Activated CD4-positive, alpha-beta T cell treated with anti-CD3 and anti-CD28 coated beads, Interleukin-2, amount 50 U/mL, for 4 hours (primary cell): ENCODE results near the gene TMEM239.
"Not testable (repeated sequence)": the region's sequence is repeated elsewhere in the genome, so short reads cannot be mapped to it uniquely, and the experiment has no call there.

Experiments used
- DNase-seq, 2 experiments: peaks; one replicate each; pipeline ENCODE4 v3.0.0-alpha.2; 2020

Gene TMEM239

DNA sequence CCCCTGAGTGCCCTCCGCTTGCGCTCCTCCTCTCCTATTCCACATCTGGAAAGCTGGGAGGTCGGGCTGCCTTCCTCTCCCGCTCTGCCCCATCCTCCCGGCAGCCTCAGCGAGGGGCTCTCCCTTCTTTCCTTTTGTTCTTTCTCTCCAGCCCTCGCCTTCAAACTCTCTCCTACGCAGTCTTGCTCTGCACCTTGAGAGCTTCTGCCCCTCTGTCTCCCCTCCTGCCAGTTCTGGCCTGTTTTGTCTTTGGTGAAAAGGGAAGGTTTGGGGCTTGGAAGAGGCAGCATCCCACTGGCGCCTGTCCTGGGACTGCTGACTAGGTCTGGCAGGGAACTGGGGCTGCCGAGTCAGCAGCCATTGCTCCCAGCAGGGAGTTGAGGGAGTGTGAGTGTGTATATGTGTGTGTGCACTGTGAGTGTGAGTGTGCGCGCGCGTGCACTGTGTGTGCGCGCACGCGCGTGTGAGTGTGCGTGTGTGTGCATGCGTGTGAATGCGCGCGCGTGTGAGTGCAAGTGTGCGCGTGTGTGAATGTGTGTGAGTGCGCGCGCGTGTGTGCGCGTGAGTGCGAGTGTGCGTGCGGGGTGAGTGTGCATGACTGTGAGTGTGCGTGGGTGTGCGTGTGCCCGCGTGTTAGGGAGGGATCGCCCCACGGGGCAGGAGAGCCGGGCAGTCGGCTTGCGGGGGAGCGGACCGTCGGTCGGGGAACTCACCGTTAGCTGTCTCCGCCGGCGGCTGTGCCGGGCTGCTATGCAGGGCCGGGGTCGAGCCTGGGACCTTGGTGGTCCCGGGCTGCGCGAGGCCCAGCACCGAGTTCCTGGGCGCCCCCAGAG lies 16.3 kb upstream of the TMEM239 start:
- DNase-seq = no peak

DNA sequence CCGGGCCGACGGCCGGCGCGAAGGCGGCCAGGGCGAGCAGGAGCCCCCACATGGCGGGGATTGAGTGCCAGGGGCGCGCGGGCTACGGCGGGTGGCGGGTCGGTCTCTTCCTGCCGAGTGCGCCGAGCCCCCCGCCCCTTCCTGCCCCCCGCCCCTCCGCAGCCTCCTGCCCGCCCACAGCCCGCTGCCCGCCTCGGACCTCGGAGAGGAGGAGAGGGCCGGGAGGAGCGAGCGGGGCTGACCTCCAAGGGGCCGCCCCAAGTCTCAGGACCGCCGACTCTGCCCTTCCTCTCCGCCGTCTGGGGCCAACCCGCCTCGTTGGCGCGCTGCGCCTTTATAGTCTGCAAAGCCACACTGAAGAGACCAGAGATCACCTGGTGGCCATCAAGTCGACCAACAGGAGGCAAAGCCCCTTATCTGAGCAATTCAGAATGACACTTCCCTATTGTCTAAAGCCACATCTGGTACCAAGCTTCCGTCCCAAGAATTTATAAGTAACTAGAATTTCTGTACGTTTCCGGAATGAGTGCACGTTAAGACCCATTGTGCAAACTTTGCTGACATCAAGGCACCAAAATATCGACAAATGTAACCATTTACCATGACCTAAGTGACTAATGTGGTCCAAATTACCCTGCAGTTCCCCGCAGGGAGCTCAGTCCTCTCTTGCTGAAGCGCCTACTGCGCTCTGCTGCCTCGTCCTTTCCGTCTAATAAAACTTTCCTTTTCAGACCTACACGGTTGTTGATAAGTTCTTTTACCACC lies 15.5 kb upstream of the TMEM239 start, which contains the start of gene CPXM1:
CPXM1 (minus strand) TSS at position 107 of the 765 bp plus-strand sequence; CDS start at position 52, 55 bp downstream.
- no peak for DNase-seq

DNA sequence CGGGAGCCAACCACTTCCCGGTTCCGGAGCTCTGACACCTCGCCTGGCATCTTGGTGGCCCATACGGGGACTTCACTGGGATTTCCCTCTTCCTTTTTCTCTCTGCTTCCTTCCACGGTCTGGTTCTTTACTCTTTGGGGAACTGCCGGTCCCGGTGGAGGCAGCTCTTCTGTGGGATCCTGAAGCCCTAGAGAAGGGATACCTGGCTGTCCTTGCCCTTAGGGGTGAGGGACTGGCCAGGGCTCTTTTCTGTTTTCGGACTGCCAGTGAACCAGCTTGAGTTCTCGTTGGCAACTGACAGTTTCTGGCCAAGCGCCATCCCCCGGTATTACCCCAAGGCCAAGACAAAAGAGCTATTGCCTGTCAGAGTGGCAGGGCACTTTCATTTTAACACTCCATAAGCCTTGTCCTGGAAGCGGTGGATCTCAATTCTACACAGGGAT lies 14.9 kb upstream of the TMEM239 start:
- no peak for DNase-seq

DNA sequence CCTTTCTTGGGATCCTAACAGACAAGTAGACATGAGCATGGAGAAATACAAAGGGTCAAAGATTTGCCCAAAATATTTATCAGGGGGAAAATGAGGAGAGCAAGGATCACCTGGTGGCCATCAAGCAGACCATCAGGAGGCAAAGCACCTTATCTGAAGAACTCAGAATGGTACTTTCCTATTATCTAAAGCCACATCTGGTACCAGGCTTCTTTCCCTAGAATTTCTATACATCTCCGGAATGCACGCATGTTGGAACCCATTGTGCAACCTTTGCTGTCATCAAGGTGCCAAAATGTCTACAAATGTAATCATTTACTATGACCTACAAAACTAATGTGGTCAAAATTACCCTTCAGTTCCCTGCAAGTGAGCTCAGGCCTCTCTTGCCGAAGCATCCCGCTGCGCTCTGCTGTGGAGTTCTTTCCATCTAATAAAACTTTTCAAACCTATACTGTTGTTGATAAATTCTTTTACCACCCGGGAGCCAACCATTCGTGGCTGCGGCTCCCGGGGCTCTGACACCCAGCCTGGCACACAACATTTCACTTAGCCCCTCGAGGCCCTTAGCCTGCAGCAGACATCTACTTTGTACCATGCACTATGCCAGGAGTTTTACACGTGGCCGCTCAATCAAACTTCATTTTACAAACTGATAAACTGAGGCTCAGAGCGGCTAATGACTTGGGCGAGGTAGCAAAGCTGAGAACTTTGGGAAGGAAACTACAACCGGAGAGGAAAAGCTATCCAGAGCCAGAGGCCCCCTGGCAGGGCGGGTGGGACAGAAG lies 11.9 kb upstream of the TMEM239 start:
- DNase-seq = no peak

DNA sequence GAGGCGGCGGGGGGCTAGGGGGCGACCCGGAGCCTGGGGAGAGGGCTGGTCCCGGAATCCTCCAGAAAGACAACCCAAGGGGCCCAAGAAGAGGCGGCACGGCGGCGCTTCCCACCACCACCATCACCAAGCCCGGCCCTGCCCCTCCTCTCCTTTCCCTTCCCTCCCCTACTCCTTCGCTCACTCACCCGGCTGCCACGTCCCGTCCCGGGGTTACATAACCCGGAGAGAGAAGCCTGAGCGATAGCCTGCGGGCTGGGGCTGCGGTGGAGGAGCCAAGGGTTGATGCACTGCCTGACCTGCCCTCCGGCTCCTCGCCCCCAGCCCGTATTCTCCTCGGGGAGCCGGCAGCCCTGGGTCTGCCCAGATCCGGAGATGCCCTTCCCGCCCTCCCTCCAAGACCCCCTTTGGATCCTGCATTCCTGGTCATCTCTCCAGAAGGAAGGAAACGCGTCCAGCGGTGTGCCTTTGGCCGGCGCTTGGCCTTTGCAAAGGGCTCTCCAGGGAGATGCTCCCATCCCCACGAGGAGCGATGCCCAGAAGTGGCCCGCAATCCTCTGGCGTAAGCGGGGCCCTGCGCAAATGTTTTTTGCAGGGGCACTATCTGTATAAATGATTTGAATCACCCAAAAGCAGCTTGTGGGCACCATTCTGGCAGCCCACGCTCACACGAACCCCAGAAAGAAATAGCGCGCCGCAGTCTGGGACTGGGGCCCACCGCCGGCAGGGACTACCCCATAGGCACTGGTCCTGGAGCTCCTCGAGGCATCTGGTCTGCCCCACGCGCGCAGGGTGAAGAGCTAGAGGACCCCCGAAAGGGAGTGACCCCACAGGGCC lies 11.1 kb upstream of the TMEM239 start:
- DNase-seq = no peak

DNA sequence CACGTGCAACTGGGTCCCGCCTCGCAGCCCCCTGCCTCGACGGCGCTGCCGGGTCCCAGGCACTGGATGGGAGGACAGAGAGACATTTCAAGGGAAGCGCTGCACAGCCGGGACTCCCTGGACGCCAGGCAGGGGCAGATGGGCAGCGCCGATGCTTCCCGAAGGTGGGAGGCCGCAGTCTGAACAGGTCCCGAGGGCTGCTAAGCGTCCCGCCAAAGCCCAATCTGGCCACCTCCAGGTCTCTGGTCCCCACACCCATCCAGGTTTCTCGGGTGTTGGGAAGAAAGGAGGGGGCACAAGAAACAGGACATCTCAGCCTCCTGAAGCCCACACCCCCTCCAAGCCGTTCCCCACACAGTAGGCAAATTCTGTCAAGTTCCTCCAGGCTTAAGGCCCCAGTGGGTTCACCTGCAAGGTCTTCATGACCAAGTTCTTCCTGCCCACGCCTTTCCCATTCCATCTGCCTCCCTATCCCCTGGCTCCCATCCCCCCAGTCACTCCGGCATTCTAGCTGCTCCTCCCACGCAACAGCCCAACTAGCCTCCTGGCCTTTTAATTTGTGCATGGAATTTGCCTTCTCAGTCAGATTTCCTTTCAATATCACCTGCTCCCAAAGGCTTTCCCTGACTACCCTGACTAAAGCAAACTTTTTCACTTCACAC lies 10.3 kb upstream of the TMEM239 start:
- no peak for DNase-seq

DNA sequence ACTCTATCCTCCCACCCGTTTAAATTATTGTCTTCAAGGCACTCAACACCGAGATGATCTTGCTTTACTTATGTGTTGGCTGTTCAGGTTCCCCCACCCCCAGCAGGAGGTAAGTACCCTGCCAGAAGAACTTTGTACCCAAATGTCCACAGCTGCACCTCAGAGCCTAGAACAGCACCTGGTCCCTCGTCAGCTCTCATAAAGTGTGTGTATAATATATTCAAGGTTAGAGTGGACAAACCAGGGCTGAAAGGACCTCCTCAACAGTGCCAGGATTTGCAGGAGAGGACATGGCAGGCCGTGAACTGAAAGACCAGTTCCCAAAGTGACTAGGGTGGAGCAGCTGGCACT lies 9.8 kb upstream of the TMEM239 start:
- DNase-seq = no peak

DNA sequence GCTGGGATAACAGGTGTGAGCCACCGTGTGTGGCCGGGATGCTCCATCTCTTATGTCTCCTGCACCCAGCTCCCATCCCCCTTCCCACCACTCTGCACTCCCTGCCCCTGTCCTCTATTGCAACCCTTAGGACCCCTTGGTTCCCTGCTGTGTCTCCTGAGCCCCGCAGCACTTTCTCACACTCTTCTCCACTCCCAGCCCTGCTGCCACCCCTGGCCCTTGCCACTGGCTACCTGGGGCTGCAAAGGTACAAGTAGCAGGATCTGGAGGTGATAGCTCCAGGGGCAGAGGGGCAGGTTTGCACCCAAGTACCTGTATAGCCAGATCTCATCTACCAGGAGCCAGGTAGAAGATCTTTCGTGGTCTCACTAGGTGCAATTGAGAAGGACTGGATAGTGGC lies 9.1 kb upstream of the TMEM239 start:
- DNase-seq = no peak

DNA sequence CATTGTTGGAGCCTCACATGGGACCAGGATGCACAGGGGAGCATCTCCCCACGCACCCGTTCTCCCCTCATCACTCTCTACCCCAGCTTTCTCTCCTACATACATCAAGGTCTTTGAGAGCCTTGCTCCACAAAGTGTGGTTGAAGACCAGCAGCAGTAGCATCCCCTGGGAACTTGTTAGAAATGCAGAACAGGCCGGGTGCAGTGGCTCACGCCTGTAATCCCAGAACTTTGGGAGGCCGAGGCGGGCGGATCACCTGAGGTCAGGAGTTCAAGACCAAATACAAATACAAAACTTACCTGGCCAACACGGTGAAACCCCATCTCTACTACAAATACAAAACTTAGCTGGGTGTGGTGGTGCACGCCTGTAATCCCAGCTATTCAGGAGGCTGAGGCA lies 8.2 kb upstream of the TMEM239 start:
- not testable (repeated sequence) for DNase-seq

DNA sequence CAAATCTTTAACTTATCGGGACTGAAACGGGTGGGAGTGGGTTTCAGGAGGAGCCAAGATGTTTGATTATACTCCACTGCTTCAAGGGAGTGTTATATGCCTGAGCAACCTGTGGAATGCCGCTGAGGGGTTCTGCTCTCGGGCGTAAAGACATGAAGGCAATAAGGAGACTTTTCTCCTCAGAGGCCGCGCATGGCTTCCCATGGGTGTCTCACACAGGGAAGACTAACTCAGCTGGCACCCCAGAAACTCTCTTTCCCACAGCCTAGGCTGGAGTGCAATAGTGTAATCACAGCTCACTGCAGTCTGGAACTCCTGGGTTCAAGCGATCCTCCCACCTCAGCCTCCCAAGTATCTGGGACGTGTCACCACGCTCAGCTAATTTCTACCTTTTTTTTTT lies 6.5 kb upstream of the TMEM239 start:
- no peak for DNase-seq

DNA sequence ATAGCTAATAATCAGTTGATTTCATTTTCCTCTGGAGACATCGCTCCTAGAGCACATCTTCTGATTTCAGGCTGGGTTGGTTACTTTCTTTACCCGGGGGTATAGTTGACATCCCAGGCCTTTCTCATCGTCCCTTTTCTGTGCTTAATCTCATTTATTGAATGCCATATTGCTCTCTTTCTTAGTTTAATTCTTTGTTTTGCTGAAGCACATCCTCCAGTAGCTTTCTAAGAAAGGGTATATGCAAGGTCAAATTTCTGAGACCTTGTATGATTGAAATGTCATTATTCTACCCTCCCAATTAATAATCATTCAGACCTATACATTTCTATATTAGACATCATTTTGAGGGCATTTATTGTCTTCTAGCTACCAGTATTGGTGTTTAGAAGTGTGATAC lies 4.0 kb upstream of the TMEM239 start:
- DNase-seq = no peak

DNA sequence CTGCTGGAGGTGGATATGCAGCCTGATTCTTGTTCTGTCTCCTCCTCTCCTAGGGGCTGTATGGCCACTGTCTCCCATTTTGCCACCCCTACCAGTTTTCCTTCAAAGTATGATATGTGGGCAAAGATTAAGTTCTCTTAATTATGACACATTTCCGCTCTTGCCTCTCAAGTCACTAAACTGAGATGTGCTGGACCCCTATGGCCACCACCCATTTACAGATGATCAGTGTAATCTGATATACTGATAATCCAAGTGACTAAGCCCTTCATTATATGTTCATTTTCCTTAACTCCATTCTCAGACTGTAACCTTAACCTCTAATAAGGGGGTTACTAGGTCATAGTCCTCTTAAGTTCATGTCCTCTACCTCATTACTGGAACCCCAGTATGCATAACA lies 2.1 kb upstream of the TMEM239 start:
- no peak for DNase-seq

DNA sequence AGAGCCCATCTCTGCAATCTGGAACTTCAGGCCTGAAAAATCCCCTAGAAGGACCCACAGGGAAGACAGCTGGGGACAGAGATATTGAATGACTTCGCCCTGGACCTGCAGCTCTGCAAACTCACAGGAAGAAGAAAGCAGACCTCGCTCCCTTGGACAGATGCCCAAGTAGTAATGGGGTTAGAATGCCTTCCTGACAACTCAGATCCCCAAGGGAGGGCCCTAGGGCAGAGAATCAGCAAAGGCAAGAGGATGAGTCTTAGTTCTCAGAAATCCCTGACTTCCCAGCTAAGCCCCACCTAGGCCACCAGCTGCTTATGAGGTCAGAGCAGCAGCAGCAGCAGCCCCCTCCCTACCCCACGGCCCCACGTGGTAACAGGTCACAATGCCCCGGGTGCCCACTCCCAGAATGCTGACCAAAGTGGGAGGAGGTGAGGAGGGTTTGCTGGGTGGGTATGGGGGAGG lies 1.5 kb upstream of the TMEM239 start, which contains the start of gene C20orf141:
C20orf141 (plus strand) TSS at position 401 of the 465 bp plus-strand sequence. CDS start 198 bp downstream, outside the sequence.
- DNase-seq = no peak

DNA sequence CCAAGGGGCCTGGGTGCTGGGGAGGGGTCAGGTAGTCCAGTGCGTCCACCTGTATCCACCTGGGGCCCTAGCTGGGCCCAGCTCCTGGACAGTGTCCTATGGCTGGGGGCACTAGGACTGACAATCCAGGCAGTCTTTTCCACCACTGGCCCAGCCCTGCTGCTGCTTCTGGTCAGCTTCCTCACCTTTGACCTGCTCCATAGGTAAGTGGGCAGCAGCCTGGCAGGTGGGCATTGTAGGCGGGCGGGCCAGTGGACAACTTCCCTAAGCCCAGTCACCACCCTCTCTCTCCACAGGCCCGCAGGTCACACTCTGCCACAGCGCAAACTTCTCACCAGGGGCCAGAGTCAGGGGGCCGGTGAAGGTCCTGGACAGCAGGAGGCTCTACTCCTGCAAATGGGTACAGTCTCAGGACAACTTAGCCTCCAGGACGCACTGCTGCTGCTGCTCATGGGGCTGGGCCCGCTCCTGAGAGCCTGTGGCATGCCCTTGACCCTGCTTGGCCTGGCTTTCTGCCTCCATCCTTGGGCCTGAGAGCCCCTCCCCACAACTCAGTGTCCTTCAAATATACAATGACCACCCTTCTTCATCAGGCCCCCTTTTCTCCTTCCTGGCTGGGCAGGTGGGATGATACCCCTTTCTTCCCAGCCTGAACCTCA lies 793 bp upstream of the TMEM239 start:
- no peak for DNase-seq

DNA sequence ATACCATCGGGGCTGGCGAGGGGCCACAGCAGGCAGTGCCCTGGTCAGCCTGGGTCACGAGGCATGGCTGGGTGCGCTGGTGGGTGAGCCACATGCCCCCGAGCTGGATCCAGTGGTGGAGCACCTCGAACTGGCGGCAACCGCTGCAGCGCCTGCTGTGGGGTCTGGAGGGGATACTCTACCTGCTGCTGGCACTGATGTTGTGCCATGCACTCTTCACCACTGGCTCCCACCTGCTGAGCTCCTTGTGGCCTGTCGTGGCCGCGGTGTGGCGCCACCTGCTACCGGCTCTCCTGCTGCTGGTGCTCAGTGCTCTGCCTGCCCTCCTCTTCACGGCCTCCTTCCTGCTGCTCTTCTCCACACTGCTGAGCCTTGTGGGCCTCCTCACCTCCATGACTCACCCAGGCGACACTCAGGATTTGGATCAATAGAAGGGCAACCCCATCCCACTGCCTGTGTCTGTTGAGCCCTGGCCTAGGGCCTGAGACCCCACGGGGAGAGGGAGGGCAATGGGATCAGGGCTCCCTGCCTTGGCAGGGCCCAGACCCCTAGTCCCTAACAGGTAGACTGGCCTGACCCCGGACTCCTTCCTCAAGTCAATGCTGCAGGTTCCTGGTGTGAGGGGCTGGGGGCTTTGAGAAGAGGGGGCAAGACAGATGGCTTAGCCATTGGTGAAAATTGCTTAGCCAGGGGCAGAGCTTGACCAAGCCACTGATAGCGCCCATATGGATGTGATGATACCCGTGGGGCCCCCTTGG lies 598 bp downstream of the TMEM239 start:
- DNase-seq = no peak

DNA sequence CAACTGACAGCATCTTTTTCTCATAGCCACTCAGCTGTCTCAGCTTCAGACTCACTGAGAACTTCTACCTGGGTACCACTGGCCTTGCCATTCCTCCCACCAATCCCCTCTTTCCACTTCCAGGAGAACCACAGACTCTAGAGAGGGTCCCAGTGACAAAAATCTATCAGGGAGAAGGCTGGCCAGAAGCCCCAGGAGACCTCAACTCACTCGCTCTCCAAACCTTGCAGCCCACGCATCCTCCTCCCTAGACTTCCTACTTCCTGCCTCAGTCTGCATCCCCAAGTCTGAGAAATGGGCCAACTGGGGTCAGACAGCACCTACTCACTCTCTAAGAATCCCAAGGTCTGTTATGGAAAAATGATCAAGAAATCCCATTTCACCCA lies 1.2 kb downstream of the TMEM239 start:
- DNase-seq = no peak

DNA sequence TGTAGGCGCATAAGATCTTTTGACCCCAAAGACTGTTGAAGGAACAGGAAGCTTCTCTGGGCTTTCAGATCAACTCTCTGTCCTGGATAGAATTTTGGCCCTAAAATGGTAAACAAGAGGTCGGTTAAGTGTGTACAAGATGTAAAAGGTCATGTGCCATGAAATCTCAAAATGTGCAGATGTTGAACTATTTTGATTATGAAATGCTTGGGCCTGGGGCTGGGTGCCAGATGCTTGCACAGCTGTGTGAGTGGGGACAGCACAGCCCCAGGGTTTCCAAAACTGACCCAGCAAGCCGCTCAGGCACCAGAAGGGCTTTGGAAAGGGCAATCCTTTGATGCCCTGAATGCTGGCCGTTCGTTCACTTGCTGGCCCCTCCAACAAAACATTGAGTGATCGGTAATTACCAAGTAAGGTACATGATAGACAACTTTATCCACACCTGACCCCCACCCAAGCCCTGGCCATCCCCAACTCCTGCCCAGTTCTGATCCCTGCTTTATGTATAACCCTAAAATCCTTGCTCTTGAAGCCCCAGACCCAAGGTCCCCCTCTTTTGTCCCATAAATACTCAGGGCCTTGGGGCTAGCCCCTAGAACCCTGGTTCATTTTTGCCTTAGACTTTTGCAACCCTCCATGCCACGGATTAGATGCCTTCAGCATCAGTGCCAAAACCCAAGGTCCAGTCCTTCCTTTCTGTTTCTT lies 1.9 kb downstream of the TMEM239 start:
- no peak for DNase-seq

DNA sequence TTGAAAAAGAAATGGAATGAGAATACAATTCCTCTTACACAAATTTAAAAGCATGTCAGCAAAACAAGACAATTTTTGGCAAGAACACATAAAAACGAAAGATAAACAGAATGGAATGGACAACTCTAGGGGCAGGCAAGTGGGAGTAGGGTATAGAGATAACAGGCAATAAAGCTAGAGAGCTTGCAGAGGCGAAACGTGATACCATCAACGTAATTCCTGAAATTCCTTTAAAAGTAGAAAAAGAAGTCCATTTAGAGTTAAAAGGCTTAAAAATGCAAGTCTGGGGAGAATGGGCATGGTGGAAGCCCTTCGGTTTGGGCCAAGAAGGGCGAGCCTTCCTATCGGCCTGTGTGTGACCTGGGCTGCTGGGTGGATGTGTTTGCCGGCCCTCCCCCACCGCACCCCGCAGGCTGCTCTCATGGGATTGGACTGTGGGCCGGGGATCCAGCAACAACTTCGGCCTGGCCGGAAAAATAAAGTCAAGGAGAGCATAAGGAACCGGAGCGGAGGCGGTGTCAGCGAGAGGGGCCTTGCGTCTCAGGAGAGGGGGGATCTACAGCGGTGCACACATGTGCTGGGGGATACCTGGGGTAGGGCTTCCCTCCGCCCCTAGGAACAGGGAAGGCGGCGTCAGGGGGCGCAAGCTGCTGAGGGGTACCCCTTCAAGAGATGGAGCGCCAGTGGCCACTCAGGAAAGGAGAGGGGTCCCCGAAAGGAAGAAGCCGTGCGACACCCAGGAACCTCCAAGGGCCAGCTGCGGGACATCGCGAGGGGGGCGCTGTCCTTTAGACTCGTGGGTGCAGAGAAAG lies 4.1 kb downstream of the TMEM239 start:
- DNase-seq = no peak
